ENCODE data around the gene ARHGEF25.
"Not testable (repeated sequence)": the region's sequence is repeated elsewhere in the genome, so short reads cannot be mapped to it uniquely, and the experiment has no call there.

The ARHGEF25 gene

DNA sequence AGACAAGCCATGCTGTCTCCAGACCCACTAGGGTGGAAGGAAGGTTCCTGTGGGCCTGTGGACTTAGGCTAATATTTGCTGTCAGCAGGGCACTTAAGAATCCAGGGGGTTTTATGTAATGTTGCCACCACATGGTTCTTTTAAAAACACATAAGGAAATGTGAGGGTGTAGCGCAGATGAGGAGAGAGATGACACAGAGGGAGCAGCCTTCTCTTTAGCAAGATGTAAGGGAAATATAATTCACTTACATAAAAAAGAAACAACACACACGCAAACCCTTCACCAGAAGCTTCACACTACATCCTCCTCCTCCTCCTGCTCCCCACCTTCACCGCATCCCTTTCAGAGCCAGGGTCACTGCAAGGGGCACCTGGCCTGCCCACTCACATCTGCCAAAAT is 25.1 kb upstream of the ARHGEF25 start:
- DNase-seq = no peak

- no peak for DNase-seq
Measured at GRCh38 chr12:57586832-57587429, 24.3 kb upstream of the ARHGEF25 start.

DNA sequence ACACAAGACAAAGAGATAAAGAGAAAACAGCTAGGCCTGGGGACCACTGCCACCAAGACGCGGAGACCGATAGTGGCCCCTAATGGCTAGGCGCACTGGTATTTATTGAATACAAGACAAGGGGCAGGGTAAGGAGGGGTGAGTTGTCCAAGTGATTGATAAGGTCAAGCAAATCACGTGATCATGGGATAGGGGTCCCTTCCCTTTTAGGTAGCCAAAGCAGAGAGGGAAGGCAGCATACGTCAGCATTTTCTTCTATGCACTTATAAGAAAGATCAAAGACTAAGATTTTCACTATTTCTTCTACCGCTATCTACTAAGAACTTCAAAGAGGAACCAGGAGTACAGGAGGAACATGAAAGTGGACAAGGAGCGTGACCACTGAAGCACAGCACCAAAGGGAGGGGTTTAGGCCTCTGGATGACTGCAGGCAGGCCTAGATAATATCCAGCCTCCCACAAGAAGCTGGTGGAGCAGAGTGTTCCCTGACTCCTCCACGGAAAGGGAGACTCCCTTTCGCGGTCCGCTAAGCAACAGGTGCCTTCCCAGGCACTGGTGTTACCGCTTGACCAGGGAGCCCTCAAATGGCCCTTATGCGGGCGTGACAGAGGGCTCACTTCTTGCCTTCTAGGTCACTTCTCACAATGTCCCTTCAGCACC is 22.2 kb upstream of the ARHGEF25 start:
- DNase-seq = not testable (repeated sequence)

- no peak for DNase-seq
Measured at GRCh38 chr12:57590479-57590863, 20.8 kb upstream of the ARHGEF25 start.

- DNase-seq = peak; percentile 76 to 84
Measured at GRCh38 chr12:57590864-57591781, 20.1 kb upstream of the ARHGEF25 start, which contains the start of gene PIP4K2C. PIP4K2C (plus strand) TSS chr12:57591192; CDS start chr12:57591290, 98 bp downstream.

- no peak for DNase-seq
Measured at GRCh38 chr12:57591782-57592325, 19.4 kb upstream of the ARHGEF25 start.

DNA sequence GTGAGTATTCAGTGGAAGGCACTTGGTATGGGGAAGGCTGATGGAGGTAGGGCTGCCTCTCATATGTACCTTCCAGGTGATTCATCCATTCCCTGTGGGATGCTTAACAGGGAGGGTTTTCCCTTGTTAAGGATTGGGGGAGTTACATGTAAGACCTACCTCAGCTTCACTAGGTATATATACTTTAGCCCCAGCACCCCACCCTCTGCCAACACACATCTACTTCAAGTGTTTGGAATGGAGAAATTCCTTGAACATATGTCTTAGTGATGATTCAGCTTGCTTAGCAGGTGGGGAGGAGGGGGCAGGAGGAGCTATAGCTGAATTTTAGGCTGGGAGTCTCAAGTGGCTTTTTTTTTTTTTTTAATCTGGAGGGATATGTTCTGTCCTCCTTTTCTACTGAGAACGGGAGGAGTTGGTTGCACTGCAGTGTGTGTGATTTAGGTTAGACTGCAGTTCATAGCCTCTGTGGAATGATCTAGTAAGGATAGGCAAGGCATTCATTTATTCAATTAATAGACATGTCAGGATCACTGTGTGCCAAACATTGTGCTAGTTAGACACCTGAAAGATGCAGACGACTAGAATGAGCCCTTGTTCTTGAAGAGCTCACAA is 18.6 kb upstream of the ARHGEF25 start:
- DNase-seq = no peak

DNA sequence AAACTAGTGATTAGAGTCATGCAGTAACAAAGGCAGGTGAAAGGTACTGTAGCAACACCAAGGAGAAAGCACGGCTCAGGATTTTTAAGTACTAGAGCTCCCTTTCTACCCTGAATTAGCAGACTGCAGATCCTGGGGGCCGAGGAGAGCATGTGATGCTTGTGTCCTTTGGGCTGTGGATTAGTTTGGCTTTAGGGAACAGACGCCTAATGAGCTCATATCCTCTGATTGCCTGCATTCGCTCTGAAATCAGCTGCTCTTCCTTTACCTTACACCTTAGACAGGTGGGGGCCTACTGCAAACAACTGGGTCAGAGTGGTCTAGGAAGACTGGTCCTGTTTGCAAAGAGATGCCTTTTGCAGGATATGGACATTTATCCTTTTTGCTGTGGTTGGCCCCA is 18.0 kb upstream of the ARHGEF25 start:
- no peak for DNase-seq

GRCh38 chr12:57600395-57600794 is 10.8 kb upstream of the ARHGEF25 start:
- no peak for DNase-seq

DNA sequence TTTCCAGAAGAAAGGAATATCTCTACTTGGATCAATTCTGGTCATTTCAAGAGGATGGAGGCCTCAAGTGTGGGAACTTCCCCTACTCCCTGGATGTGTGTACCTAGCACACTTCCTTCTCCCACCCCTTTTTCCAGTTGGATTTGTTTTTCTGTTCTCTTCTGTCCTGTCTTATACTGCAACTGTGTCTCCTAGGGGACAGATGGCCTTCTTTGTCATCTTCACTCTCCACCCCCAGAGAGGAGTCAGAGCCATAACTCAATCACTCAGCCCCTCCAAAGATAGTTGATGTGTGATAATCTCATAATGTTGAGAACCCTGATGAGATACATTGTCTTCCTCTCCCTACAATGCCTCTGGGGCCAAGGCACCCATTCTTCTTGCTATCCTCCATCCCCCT is 8.7 kb upstream of the ARHGEF25 start:
- no peak for DNase-seq

DNA sequence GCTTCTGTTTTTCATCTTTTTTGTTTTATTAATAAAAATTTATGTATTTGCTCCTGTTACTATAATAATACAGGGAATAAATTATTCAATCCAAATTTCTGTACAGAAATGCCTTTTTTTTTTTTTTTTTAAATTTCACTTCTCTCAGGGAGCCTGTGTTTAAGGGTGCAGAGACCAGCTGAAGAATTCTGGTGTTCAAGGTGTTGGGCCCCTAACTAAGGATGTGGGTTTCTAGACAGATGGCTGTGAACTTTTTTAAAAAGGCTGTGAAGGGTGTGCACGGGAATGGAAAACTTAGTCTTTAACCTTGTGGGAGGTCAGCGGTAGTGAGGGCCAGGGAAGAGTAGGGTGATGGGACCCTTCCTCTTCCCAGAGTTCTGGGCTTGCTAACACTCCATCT is 7.9 kb upstream of the ARHGEF25 start:
- DNase-seq = no peak

GRCh38 chr12:57603815-57604453 is 7.3 kb upstream of the ARHGEF25 start:
- DNase-seq = no peak

GRCh38 chr12:57604454-57604991 is 6.7 kb upstream of the ARHGEF25 start, which contains the start of gene DTX3:
DTX3 (plus strand) TSS chr12:57604824; CDS start chr12:57606518, 1,694 bp downstream.
- DNase-seq = peak; percentile 43 to 55

- DNase-seq = peak; percentile 13 to 28
Measured at GRCh38 chr12:57604992-57605810, 6.0 kb upstream of the ARHGEF25 start.

DNA sequence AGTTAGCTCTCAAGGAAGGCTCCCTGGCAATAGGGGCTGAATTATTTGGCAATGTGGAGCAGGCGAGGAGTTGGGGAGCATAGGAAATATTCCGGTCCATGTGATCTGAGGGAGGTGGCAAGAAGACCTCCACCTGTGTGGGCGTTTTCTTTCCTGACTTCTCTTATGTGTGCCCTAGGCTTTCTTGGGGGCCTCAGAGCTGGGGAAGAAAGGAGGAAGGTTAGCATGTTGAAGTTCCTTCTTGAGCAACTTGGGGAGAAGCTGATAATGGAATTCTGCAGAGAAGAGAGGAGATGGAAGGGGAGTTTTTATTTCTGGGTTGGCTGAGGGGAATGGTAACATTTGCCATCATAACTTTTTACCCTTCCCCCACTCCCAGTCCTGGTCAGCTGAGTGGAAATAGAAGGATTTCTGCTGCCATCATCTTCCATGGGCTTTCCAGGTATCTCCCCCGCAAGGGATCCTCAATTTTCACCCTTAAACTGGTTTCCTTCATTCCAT is 5.4 kb upstream of the ARHGEF25 start:
- DNase-seq = no peak

- DNase-seq = no peak
Measured at GRCh38 chr12:57606399-57606798, 4.8 kb upstream of the ARHGEF25 start.

GRCh38 chr12:57606821-57607220 is 4.4 kb upstream of the ARHGEF25 start:
- DNase-seq = no peak

- no peak for DNase-seq
Measured at GRCh38 chr12:57607958-57608663, 3.1 kb upstream of the ARHGEF25 start.

DNA sequence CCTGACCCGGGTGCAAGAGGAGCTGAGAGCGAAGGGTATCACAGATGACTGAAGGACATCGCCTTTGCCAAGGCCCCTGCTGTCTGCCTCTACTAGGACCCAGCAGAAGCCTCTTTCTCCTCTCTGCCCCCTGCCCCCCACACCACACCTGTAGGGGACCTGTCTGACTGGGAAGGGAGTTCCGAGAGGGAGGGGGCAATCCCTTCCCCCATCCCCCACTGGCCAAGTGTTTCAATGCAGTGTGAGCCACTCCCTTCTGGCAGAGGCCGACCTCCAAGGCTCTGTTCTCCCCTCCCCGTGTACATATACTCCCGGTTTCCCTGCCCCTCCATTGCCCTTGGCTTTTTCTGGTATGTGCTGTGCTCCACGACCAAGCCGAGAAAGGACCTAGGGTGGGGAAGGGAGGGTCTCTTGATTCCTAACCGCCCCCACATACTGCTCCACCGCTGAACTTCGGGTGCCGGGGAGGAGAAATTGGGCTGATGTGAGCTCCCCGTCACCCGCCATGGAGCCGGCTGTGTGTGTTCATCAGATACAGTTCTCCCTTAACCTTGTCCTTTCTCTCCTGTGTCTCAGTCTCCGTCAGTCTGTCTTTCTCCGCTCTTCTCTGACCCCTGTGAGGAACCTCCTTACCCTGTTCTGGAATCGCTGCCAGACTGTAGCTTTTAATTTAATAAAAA is 2.0 kb upstream of the ARHGEF25 start:
- DNase-seq = no peak

All from stimulated activated CD4-positive, alpha-beta T cell treated with anti-CD3 and anti-CD28 coated beads, Interleukin-2, amount 100 ng/mL, for 24 hours (primary cell).